IPS-15b (cell line): ENCODE results near the gene UBE2L3.

Experiments
- H3K27me3 ChIP-seq: one replicate; pipeline ENCODE4 v1.6.1; 2013; ENCODE audit warnings: low read length; ENCODE audit not compliant: control insufficient read depth, insufficient read depth
- H3K36me3 ChIP-seq: one replicate; pipeline ENCODE4 v1.6.1; 2013; ENCODE audit warnings: low read length; ENCODE audit not compliant: control insufficient read depth, insufficient read depth
- H3K4me1 ChIP-seq: one replicate; pipeline ENCODE4 v1.6.1; 2013; ENCODE audit warnings: mild to moderate bottlenecking, low read length; ENCODE audit not compliant: control insufficient read depth, insufficient read depth
- H3K4me3 ChIP-seq: one replicate; pipeline ENCODE4 v1.5.1; 2013; ENCODE audit warnings: low read depth, low read length
- H3K9ac ChIP-seq: one replicate; pipeline ENCODE4 v1.6.1; 2013; ENCODE audit warnings: low read depth, mild to moderate bottlenecking, low read length
- H3K9me3 ChIP-seq: one replicate; pipeline ENCODE4 v1.6.1; 2013; ENCODE audit warnings: mild to moderate bottlenecking, low read length; ENCODE audit not compliant: control insufficient read depth, insufficient read depth

The UBE2L3 gene

DNA sequence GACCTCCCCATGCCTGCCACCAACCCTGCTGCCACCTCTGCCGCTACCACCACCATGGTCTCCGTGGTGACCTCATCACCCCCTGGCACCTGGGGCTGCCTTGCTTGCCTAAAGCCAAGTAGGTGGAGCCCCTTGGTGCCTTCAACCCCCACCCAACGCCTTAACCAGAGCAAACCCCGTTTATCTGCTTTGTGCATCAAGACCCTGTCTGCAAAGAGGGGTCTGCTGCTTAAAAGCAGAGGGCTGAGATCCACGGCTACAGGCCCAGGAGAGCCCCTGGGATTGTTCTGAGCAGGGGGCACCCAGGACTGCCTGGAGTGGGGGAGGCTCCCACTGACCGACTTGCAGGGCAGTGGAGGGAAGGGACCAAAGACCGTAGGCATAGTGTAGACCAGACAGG lies 93.4 kb downstream of the UBE2L3 start:
- peaks cover 3% of the 10 kb centered on the region for H3K4me1 ChIP-seq
- peaks cover 8% of the 10 kb centered on the region for H3K27me3 ChIP-seq
- no peaks in the 10 kb centered on the region for H3K36me3 ChIP-seq
- H3K9ac ChIP-seq, result no peak overlapping the region
- no peak overlapping the region for H3K4me3 ChIP-seq
- H3K9me3 ChIP-seq, result no peaks in the 10 kb centered on the region

DNA sequence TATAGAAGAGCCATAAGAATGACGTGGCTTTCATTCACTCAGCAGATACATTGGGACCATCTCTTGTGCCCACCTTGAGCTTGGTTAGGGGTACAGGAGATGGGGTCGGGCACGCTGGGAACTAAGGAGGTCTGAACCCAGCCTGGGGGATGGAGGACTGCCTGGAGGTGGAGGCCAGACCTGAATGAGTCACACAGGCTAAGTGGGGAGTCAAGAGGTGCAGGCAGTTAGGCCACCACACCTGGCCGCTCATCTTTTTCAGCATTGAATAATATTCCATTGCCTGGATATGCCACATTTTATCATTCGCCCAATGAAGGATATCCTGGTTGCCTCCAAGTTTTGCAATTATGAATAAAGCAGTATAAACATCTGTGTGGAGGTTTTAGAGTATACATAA lies 94.5 kb downstream of the UBE2L3 start:
- Histone ChIP-seq H3K27me3 (peaks cover 8% of the 10 kb centered on the region), H3K36me3 (no peaks in the 10 kb centered on the region), H3K9me3 (no peaks in the 10 kb centered on the region), H3K4me3 (no peak overlapping the region), H3K9ac (no peak overlapping the region), H3K4me1 (no peaks in the 10 kb centered on the region)

DNA sequence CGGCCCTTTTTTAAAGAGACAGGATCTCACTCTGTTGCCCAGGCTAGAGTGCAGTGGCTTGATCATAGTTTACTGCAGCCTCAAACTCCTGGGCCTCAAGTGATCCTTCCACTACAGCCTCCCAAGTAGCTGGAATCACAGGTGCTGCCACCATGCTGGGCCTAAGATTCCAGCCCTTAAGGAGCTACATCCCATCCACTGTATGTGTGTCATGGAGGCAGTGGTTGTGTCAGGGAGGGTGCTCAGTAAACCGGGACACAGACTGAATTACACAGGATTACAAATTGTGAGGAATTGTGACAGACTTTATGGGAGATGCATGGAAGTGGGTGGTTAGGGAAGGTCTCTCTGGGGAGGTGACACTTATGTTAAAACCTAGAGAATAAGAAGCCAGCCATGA lies 96.2 kb downstream of the UBE2L3 start:
- H3K9me3 ChIP-seq, result no peaks in the 10 kb centered on the region
- H3K4me3 ChIP-seq, result no peak overlapping the region
- no peaks in the 10 kb centered on the region for H3K4me1 ChIP-seq
- peaks cover 8% of the 10 kb centered on the region for H3K27me3 ChIP-seq
- no peak overlapping the region for H3K9ac ChIP-seq
- H3K36me3 ChIP-seq, result no peaks in the 10 kb centered on the region

DNA sequence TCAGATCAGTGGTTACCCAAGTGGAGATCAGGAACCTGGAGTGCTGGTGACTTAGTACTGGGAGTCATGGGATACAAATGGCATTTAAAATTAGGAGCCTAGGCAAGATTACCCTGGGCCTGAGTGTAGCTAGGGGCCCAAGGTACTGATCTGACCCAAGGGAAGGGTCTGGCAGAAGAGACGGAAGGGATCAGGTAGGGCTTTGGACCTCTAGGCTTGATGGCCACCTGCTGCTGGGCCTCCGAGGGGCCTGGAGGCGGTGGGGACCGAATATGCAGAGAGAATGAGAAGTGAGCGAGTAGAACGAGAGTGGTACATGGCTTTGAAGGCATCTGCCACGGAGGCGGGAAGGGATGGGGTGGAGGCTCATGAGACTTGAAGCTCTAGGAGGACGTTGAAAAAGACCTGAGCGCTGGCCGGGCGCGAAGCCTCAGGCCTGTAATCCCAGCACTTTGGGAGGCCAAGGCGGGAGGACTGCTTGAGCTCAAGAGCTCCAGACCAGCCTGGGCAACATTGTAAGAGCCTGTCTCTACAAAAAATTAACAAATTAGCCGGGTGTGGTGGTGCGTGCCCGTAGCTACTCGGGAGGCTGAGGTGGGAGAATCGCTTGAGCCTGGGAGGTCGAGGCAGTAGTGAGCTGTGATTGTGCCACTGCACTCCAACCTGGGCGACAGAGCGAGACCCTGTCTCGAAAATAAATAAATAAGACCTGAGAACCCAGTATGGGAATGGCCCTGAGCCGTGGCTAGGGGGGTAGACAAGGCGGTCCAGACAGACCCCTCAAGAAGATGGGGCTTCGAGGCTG lies 97.7 kb downstream of the UBE2L3 start:
- Histone ChIP-seq H3K36me3 (no peaks in the 10 kb centered on the region), H3K4me1 (no peaks in the 10 kb centered on the region), H3K9me3 (no peaks in the 10 kb centered on the region), H3K27me3 (peaks cover 7% of the 10 kb centered on the region), H3K4me3 (peak overlapping the region; percentile 94), H3K9ac (no peak overlapping the region)

DNA sequence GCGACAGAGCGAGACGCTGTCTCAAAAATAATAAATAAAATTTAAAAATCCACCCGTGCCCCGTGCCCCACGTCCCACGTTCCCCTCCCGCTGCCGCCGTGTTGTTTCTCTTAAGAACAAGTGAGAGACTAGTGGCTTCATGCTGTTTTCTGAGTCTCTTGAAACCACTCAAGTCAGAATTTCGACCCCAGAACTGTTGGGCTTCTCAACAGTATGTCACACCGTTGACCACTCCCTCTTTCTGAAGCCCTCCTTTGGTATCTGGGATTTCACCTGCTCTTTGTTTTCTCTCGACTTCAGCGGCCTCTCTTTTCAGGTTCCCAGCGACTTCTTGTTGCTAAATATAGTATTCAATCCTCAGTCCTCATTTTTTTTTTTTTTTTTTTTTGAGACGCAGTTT lies 99.3 kb downstream of the UBE2L3 start:
- H3K4me1 ChIP-seq, result no peaks in the 10 kb centered on the region
- peak overlapping the region; percentile 94 for H3K4me3 ChIP-seq
- no peak overlapping the region for H3K9ac ChIP-seq
- peaks cover 4% of the 10 kb centered on the region for H3K27me3 ChIP-seq
- peaks cover 6% of the 10 kb centered on the region for H3K36me3 ChIP-seq
- no peaks in the 10 kb centered on the region for H3K9me3 ChIP-seq

DNA sequence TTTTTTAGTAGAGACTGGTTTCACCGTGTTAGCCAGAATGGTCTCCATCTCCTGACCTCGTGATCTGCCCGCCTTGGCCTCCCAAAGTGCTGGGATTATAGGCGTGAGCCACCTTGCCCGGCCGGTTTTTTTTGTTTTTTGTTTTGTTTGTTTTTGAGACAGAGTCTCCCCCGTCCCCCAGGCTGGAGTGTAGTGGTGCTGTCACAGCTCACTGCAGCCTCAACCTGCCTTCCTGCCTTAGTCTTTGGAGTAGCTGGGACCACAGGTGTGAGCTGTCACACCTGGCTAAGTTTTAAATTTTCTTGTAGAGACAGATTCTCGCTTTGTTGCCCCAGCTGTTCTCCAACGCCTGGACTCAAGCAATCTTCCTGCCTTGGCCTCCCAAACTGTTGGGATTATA lies 101.5 kb downstream of the UBE2L3 start:
- H3K9ac ChIP-seq, result no peak overlapping the region
- no peaks in the 10 kb centered on the region for H3K9me3 ChIP-seq
- peaks cover 2% of the 10 kb centered on the region for H3K27me3 ChIP-seq
- H3K4me3 ChIP-seq, result no peak overlapping the region
- no peaks in the 10 kb centered on the region for H3K4me1 ChIP-seq
- peaks cover 17% of the 10 kb centered on the region for H3K36me3 ChIP-seq

DNA sequence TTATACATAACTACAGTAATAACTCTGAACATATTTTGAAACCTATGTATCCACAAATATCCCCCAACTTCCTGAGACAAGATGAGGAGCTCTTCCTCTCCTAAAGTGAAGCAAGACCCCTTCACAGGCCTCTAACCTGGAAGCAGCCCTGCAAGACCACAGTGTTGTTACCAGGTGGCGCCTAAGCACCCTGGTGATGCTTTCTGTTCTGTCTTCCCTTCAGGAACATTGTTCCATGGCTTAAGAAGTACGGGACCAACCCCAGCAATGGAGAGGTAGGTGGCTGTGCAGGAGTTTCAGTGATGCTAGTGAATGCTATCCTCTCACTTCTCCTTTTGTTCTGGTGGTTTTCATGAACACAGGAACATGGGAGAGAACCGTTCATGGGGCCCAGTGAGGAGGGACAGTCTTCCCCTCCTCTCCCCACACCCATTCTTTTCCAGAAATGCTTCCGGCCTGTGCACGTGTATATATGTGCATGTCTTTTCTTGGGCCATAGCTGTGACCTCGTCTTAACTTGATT lies 104.7 kb downstream of the UBE2L3 start:
- Histone ChIP-seq H3K4me1 (no peaks in the 10 kb centered on the region), H3K27me3 (no peaks in the 10 kb centered on the region), H3K36me3 (peaks cover 33% of the 10 kb centered on the region), H3K4me3 (no peak overlapping the region), H3K9me3 (no peaks in the 10 kb centered on the region), H3K9ac (no peak overlapping the region)
